H1 (cell line): Measurements from ENCODE around the gene NFKB1. TPM values are rescaled to one million over a fixed set of nuclear protein-coding genes. Genes with fewer than 3 reads are reported as not detected.

ENCODE experiments used
- CTCF ChIA-PET: fragments of 300-600 bp; sonication (Branson Sonifier 250); formaldehyde crosslinking; loops from one replicate; lab custom pipeline; 2021; ENCODE audit not compliant: partially characterized antibody; lab: Charles Lee
- POLR2A ChIA-PET: fragments of 300-600 bp; sonication (Branson Sonifier 250); formaldehyde crosslinking; loops from one replicate; lab custom pipeline; 2021; ENCODE audit warnings: inconsistent platforms; ENCODE audit not compliant: partially characterized antibody; lab: Charles Lee
- DNase-seq, 2 experiments: peaks; one replicate each; pipeline versions ENCODE4 v3.0.0 to v3.0.0-alpha.2; 2010 to 2022; ENCODE audit warnings: low spot score in 2 of 2, low read depth in 1 of 2, mixed read lengths in 1 of 2
- FAIRE-seq: peaks from 2 replicates; lab custom pipeline; 2011; peaks lifted over from hg19 to GRCh38; lab: Jason Lieb, UNC
- H2AFZ ChIP-seq: 2 replicates; pipeline ENCODE4 v1.8.1; 2012; ENCODE audit warnings: low read length, inconsistent platforms
- H2AK5ac ChIP-seq: 2 replicates; pipeline ENCODE4 v1.6.1; 2013; ENCODE audit warnings: low read depth, low read length
- H2BK120ac ChIP-seq: replicated peaks from 2 replicates; pipeline ENCODE3; 2013; ENCODE audit warnings: low read depth, low read length, inconsistent platforms
- H2BK12ac ChIP-seq: 2 replicates; pipeline ENCODE4 v1.6.1; 2013; ENCODE audit warnings: low read depth, low read length
- H2BK15ac ChIP-seq: 2 replicates; pipeline ENCODE4 v1.6.1; 2013; ENCODE audit warnings: low read length
- H2BK20ac ChIP-seq: 2 replicates; pipeline ENCODE4 v1.6.1; 2013; ENCODE audit warnings: low read length
- H2BK5ac ChIP-seq: 2 replicates; pipeline ENCODE4 v1.6.1; 2013; ENCODE audit warnings: low read depth, low read length
- H3K14ac ChIP-seq: 2 replicates; pipeline ENCODE4 v1.6.1; 2013; ENCODE audit warnings: inconsistent platforms; ENCODE audit not compliant: insufficient read length
- H3K18ac ChIP-seq: 2 replicates; pipeline ENCODE4 v1.6.1; 2013; ENCODE audit warnings: low read length; ENCODE audit errors: extremely low read depth
- H3K23ac ChIP-seq: 2 replicates; pipeline ENCODE4 v1.6.1; 2013; ENCODE audit warnings: inconsistent platforms; ENCODE audit not compliant: insufficient read length
- H3K23me2 ChIP-seq: 2 replicates; pipeline ENCODE4 v1.6.1; 2013; ENCODE audit warnings: low read depth, low read length
- H3K27ac ChIP-seq: 2 replicates; pipeline ENCODE4 v1.6.1; 2011; ENCODE audit warnings: low read depth, low read length, inconsistent platforms
- H3K27me3 ChIP-seq, 4 experiments: replicated peaks in 1 of 4; 1 replicate in 1 of 4; 2 replicates in 3 of 4; pipeline versions ENCODE4 v1.6.1 to v1.8.1; 2011 to 2013; ENCODE audit warnings: low read length in 3 of 4, mild to moderate bottlenecking in 3 of 4, inconsistent platforms in 2 of 4, mixed read lengths in 2 of 4, moderate library complexity in 1 of 4; ENCODE audit not compliant: control insufficient read depth in 3 of 4, insufficient read depth in 3 of 4; ENCODE audit errors: extremely low read depth in 1 of 4
- H3K36me3 ChIP-seq, 4 experiments: 2 replicates each; pipeline versions ENCODE4 v1.6.1 to v1.8.1; 2011 to 2013; ENCODE audit warnings: mild to moderate bottlenecking in 4 of 4, low read length in 3 of 4, moderate library complexity in 2 of 4, control low read depth in 1 of 4, inconsistent platforms in 1 of 4; ENCODE audit not compliant: insufficient read depth in 4 of 4, control insufficient read depth in 2 of 4
- H3K4ac ChIP-seq: replicated peaks from 2 replicates; pipeline ENCODE3; 2013; ENCODE audit warnings: low read length, low read depth, mixed read lengths, inconsistent platforms; ENCODE audit not compliant: insufficient read length
- H3K4me1 ChIP-seq, 4 experiments: replicated peaks in 1 of 4; 1 replicate in 1 of 4; 2 replicates in 3 of 4; pipeline versions ENCODE4 v1.6.1 to v1.8.1; 2011 to 2013; ENCODE audit warnings: low read length in 3 of 4, inconsistent platforms in 2 of 4, mixed read lengths in 1 of 4; ENCODE audit not compliant: insufficient read depth in 4 of 4, control insufficient read depth in 3 of 4
- H3K4me2 ChIP-seq, 2 experiments: 2 replicates each; pipeline versions ENCODE4 v1.6.1 to v1.8.1; 2011 to 2013; ENCODE audit warnings: low read depth in 2 of 2, low read length in 2 of 2, control low read depth in 1 of 2, inconsistent platforms in 1 of 2, mild to moderate bottlenecking in 1 of 2; ENCODE audit not compliant: insufficient read depth in 1 of 2
- H3K4me3 ChIP-seq, 4 experiments: fragments of 200-600, 300-600 bp in 1 of 4; sonication (generic), shearing (Covaris generic), sonication (Bioruptor Twin) in 1 of 4; 2 replicates each; pipeline versions ENCODE4 v1.5.1 to v1.8.1; 2011 to 2016; ENCODE audit warnings: low read length in 4 of 4, low read depth in 3 of 4, control low read depth in 2 of 4, inconsistent platforms in 2 of 4, mild to moderate bottlenecking in 2 of 4, mixed read lengths in 1 of 4, moderate library complexity in 1 of 4; ENCODE audit not compliant: insufficient read depth in 2 of 4; ENCODE audit errors: extremely low read depth in 1 of 4
- H3K56ac ChIP-seq: replicated peaks from 2 replicates; pipeline ENCODE3; 2013; ENCODE audit warnings: low read depth, mild to moderate bottlenecking, mixed read lengths, low read length, inconsistent platforms; ENCODE audit not compliant: insufficient read length
- H3K79me1 ChIP-seq: 2 replicates; pipeline ENCODE4 v1.6.1; 2013; ENCODE audit warnings: low read depth, low read length, control low read depth
- H3K79me2 ChIP-seq, 2 experiments: 2 replicates each; pipeline versions ENCODE4 v1.6.1 to v1.8.1; 2012 to 2013; ENCODE audit warnings: low read length in 2 of 2, mild to moderate bottlenecking in 2 of 2, inconsistent platforms in 1 of 2; ENCODE audit not compliant: insufficient read depth in 2 of 2, control insufficient read depth in 1 of 2
- H3K9ac ChIP-seq, 4 experiments: replicated peaks in 1 of 4; 1 replicate in 1 of 4; 2 replicates in 3 of 4; pipeline versions ENCODE4 v1.6.1 to v1.8.1; 2011 to 2013; ENCODE audit warnings: low read depth in 3 of 4, low read length in 3 of 4, control low read depth in 2 of 4, mild to moderate bottlenecking in 2 of 4, moderate library complexity in 2 of 4, inconsistent platforms in 1 of 4; ENCODE audit errors: extremely low read depth in 1 of 4
- H3K9me3 ChIP-seq, 2 experiments: 2 replicates each; pipeline versions ENCODE4 v1.6.1 to v1.8.1; 2012 to 2013; ENCODE audit warnings: mild to moderate bottlenecking in 2 of 2, moderate library complexity in 2 of 2, control low read depth in 1 of 2, inconsistent platforms in 1 of 2, low read depth in 1 of 2, low read length in 1 of 2, mixed read lengths in 1 of 2; ENCODE audit not compliant: insufficient read depth in 2 of 2
- H4K20me1 ChIP-seq, 2 experiments: replicated peaks in 1 of 2; 2 replicates each; pipeline versions ENCODE3 to v1.8.1; 2011 to 2013; ENCODE audit warnings: inconsistent platforms in 2 of 2, low read length in 2 of 2, mild to moderate bottlenecking in 1 of 2; ENCODE audit not compliant: insufficient read depth in 2 of 2, control insufficient read depth in 1 of 2
- H4K5ac ChIP-seq: 2 replicates; pipeline ENCODE4 v1.6.1; 2013; ENCODE audit warnings: low read length, low read depth, mixed read lengths, inconsistent platforms; ENCODE audit not compliant: insufficient read length
- H4K8ac ChIP-seq: 2 replicates; pipeline ENCODE4 v1.8.0; 2013; ENCODE audit warnings: mild to moderate bottlenecking, moderate library complexity, low read length, inconsistent platforms; ENCODE audit not compliant: insufficient read depth; ENCODE audit errors: extremely low read depth
- H4K91ac ChIP-seq: replicated peaks from 2 replicates; pipeline ENCODE3; 2013; ENCODE audit warnings: low read length, mixed read lengths, inconsistent platforms; ENCODE audit not compliant: insufficient read length
- HDAC6 ChIP-seq: IDR thresholded peaks from one replicate; pipeline ENCODE4 v1.7.1; 2012; ENCODE audit warnings: low read depth, mild to moderate bottlenecking, inconsistent platforms, low read length, moderate library complexity
- WGBS, 2 experiments: shearing (Covaris generic) in 1 of 2; methylation state at CpG; one replicate each; pipeline versions ENCODE4 v1.1.6 to v1.1.7; 2013 to 2015; ENCODE audit warnings: low lambda C conversion rate in 2 of 2, mixed read lengths in 2 of 2, inconsistent platforms in 1 of 2, low coverage in 1 of 2, missing lambda C conversion rate in 1 of 2; ENCODE audit not compliant: insufficient replicate concordance in 2 of 2, insufficient coverage in 1 of 2, insufficient read length in 1 of 2; ENCODE audit errors: extremely low coverage in 1 of 2, missing lambda C conversion rate in 1 of 2; 5-methylcytosine and 5-hydroxymethylcytosine counted together
- polyA plus RNA-seq, 7 experiments: library from polyadenylated mRNA; depleted of rRNA in 3 of 7; stranded (reverse) in 5 of 7; unstranded in 2 of 7; fragments of >200 nt in 5 of 7; fragments of 200-250 nt in 2 of 7; gene quantifications; 1 replicate in 5 of 7; 2 replicates in 1 of 7; 4 replicates in 1 of 7; pipeline versions ENCODE4 v1.2.1 to v1.2.3, GENCODE V29; 2011 to 2013; ENCODE audit warnings: missing spikeins in 2 of 7, mixed read lengths in 2 of 7
- total RNA-seq: library from RNA; stranded (reverse); fragmentation: NEBNext Ultra II Directional; extraction: Animal tissue kit (Norgen Biotek cat#: 25700); gene quantifications from 2 replicates; pipeline ENCODE4 v1.2.1, GENCODE V29; 2021

NFKB1 gene
- total and polyA plus RNA-seq, 2 of the 8 experiments (the other 6 are each of a cell fraction or from before 2014, with no cell fraction given), result 2.9 to 6.8 TPM

DNA sequence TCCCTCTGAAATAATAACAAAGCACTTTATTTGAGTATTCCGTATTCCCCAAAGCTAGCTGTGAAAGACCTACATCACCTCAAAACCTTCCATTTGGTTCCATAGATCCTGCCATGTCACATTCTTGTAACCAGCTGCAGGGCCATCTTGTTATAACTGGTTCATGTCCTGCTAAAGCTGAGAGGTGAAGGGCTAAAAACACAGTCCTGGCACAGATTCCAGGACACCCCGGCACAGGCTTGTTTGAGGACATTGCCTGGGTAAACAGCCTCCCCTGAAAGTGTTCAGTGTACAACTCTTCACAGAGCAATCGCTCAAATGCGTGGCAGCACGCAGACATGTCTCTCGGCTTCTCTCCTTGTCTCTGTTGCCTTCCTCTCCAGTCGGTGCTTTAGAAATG lies 130.5 kb downstream of the NFKB1 start:
- no peak overlapping the region for H3K4ac ChIP-seq
- H3K79me2 ChIP-seq, result no peaks in the 10 kb centered on the region
- FAIRE-seq, result no peak
- H3K56ac ChIP-seq, result no peak overlapping the region
- no peak overlapping the region for H3K14ac ChIP-seq
- H2BK12ac ChIP-seq, result no peak overlapping the region
- H3K79me1 ChIP-seq, result no peaks in the 10 kb centered on the region
- H2AFZ ChIP-seq, result no peak overlapping the region
- no peak overlapping the region for H3K4me3 ChIP-seq
- DNase-seq, result no peak
- no peak overlapping the region for H2BK5ac ChIP-seq
- H2BK20ac ChIP-seq, result no peak overlapping the region
- H3K4me1 ChIP-seq, result no peaks in the 10 kb centered on the region
- no peaks in the 10 kb centered on the region for H3K9me3 ChIP-seq
- no peak overlapping the region for H3K9ac ChIP-seq
- no peak overlapping the region for H2BK120ac ChIP-seq
- H3K18ac ChIP-seq, result no peak overlapping the region
- no peaks in the 10 kb centered on the region for H3K27me3 ChIP-seq
- H3K4me2 ChIP-seq, result no peak overlapping the region
- H4K91ac ChIP-seq, result no peak overlapping the region
- H4K5ac ChIP-seq, result no peak overlapping the region
- H3K36me3 ChIP-seq, result peaks cover 4 to 18% (median 10%) of the 10 kb centered on the region in 4 experiments; a peak in 7 of 8 replicates
- ChIA-PET POLR2A (no interaction called here), CTCF (interaction anchor here (1.2 to 1.7 kb wide), 3 partner anchors 8 to 415 kb away, joined by 3 to 4 read pairs (median 4); no protein-coding TSS in a partner anchor)
- no peak for TF ChIP-seq HDAC6
- WGBS, 2 experiments, result 82% methylated on average over 7 of the region's 7 CpGs; no CpG with 5 or more reads in 1 of the 2 experiments
- H4K20me1 ChIP-seq, result no peaks in the 10 kb centered on the region
- no peaks in the 10 kb centered on the region for H3K23me2 ChIP-seq
- H4K8ac ChIP-seq, result no peak overlapping the region
- H3K23ac ChIP-seq, result no peak overlapping the region
- H3K27ac ChIP-seq, result no peak overlapping the region
- no peak overlapping the region for H2BK15ac ChIP-seq
- H2AK5ac ChIP-seq, result no peak overlapping the region
